Stimulated activated memory B cell treated with anti-CD40 and anti-IgM and Interleukin-4, amounts not matched to agents 10 μg/mL and 1 μg/mL and 100 μg/mL, for 72 hours (primary cell): ENCODE results near the gene ENGASE.
"Not testable (repeated sequence)": the region's sequence is repeated elsewhere in the genome, so short reads cannot be mapped to it uniquely, and the experiment has no call there.

Source experiments
- ATAC-seq: fragments of 150-1000 bp; cut with Tn5 transposase; 2 replicates; pipeline ENCODE4 v1.10.0; 2021
- H3K27ac Mint-ChIP-seq: one replicate; pipeline ENCODE4 v1.8.0; 2022; ENCODE audit warnings: mild to moderate bottlenecking, mixed read lengths
- H3K27me3 Mint-ChIP-seq: one replicate; pipeline ENCODE4 v1.8.0; 2022; ENCODE audit warnings: mixed read lengths
- H3K36me3 Mint-ChIP-seq: one replicate; pipeline ENCODE4 v1.8.0; 2022; ENCODE audit warnings: mixed read lengths
- H3K4me1 Mint-ChIP-seq: one replicate; pipeline ENCODE4 v1.8.0; 2022; ENCODE audit warnings: mixed read lengths
- H3K4me3 Mint-ChIP-seq: one replicate; pipeline ENCODE4 v1.8.0; 2022; ENCODE audit warnings: mild to moderate bottlenecking, moderate library complexity, mixed read lengths
- H3K9me3 Mint-ChIP-seq: one replicate; pipeline ENCODE4 v1.8.0; 2022; ENCODE audit warnings: mixed read lengths

Gene ENGASE, protein sequence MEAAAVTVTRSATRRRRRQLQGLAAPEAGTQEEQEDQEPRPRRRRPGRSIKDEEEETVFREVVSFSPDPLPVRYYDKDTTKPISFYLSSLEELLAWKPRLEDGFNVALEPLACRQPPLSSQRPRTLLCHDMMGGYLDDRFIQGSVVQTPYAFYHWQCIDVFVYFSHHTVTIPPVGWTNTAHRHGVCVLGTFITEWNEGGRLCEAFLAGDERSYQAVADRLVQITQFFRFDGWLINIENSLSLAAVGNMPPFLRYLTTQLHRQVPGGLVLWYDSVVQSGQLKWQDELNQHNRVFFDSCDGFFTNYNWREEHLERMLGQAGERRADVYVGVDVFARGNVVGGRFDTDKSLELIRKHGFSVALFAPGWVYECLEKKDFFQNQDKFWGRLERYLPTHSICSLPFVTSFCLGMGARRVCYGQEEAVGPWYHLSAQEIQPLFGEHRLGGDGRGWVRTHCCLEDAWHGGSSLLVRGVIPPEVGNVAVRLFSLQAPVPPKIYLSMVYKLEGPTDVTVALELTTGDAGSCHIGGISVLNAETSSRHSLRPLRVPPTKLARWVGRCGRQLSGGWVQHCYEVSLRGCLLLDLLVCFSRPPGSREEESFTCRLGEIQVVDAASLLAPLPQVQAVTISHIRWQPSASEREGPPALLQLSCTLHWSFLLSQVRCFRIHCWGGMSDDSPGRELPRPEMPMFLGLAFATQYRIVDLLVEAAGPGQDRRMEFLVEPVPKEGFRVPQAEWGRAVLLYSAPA

DNA sequence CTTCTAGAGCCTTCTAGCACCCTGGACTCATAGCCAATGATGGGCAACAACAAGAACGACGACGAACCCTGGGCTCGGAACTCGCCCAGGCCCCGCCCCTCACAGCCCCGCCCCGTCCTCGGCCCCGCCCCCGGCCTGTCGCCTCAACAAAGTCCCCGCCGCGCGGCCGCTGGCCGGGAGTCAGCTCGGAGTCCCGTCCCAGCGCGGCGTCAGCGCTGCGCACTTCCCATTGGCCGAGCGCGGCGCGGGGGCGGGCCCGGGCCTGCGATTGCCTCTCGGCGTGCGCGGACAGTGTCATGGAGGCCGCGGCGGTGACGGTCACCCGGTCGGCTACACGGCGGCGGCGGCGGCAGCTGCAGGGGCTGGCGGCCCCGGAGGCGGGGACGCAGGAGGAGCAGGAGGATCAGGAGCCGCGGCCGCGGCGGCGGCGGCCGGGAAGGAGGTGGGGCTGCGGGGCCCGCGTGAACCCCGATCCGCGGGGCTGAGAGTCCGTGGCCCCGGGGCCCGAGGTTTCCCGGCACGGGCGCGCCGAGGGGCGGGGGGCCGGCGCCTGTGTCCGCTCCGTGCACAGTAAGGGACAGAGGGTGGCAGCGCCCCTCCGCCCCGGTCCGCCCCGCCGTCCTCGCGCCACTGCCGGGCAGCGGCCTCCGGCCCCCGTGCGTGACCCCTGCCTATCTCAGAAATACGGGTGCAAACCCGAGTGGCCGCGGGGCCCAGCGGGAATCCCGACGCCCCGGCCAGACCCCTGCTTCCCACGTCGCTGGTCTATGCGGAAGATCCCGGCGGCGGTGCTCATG is at the start of gene ENGASE:
ENGASE (plus strand) TSS at position 176 of the 797 bp plus-strand sequence; CDS start at position 297, 121 bp downstream.
- H3K4me3 Mint-ChIP-seq: peak within 1 kb of the TSS; percentile 86
- ATAC-seq: peak; percentile 98
- peaks cover 16% of the 10 kb centered on the region for H3K36me3 Mint-ChIP-seq
- H3K27me3 Mint-ChIP-seq: no peaks in the 10 kb centered on the region
- peak within 1 kb of the TSS; percentile 72 for H3K27ac Mint-ChIP-seq
- H3K4me1 Mint-ChIP-seq: peaks cover 18% of the 10 kb centered on the region
- no peaks in the 10 kb centered on the region for H3K9me3 Mint-ChIP-seq

DNA sequence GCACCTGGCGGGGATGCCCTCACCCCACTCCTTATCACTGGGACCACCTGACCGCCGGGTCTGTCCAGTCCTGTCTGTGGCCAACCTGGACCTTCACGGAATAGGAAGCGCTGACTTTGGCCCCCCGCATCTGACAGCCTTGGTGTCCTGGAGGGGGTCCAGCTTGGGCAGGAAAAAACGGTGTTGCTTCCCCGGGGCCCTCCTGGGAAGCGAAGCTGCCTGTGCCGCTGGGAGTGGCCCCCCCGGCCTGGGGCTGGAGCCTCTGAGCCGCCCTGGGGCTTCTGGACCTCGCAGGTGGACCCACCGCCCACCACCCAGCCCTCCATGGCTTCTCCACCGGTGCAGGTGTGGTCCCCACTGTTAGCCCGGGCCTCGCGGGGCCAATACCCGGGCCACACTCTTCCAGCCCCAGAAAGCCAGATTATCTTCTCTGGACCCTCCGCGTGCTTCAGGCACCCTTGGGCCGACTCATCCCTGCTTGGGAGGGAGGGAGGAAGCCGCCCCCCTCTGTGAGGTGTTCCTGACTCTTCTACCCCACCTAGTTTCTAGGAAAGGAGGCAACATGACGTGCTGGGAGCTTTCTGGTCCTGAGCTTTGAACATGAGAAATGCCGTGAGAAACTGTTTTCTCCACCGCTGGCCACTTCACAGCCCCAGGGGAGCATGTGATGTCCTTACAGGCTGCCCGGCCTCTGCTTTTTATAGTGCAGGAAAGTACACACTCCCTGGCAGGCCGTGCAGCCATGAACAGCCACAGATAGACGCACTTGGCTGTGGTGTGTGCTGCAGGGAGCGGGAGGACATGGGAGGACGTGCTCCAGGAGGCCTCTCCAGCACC is 49.5 kb upstream of the ENGASE start:
- ATAC-seq: no peak
- no peaks in the 10 kb centered on the region for H3K9me3 Mint-ChIP-seq
- H3K36me3 Mint-ChIP-seq: no peaks in the 10 kb centered on the region
- H3K27ac Mint-ChIP-seq: no peak overlapping the region
- H3K27me3 Mint-ChIP-seq: peaks cover 83% of the 10 kb centered on the region
- H3K4me1 Mint-ChIP-seq: peaks cover 18% of the 10 kb centered on the region
- H3K4me3 Mint-ChIP-seq: peak overlapping the region; percentile 31

DNA sequence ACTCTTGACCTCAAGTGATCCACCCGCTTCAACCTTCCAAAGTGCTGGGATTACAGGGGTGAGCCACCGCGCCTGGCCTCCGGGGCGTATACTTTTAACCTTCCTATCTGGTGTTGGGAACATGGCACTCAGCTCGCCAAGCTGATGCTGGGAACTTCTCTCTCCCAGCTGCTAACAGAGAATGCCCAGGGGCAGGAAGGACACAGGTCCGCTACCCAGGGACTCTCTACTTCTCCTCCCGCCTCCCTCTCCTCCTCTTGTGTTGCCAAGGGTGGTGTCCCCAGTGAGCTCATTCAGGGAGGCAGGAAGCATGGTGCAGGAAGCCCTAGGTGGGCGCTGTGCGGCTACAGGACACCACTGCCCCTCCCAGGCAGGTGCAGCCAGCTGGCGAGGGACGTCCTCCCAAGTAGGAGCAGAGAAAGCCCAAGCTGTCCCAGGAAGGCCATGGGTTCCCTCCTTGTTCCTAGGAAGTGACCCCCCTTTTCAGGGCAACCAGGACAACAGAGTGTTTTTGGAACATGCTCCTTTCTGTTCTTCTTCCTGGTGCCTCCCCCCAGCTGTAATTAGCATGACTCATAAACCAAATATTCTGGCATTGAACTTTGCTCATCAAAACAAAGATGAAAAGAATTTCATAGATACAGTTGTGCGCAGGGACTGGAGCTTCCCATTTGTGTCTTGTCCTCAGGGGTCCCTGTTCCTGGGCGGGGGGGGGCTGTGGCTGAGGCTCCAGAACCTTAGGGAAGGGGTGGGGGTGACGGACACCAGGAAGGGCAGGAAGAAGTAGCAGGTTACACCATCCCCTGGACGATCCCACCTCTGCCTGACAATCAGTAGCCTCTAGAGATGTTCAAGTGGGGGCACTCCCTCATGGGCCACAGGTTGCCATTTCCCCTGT is 48.0 kb upstream of the ENGASE start:
- H3K9me3 Mint-ChIP-seq: no peaks in the 10 kb centered on the region
- ATAC-seq: no peak
- no peaks in the 10 kb centered on the region for H3K36me3 Mint-ChIP-seq
- no peak overlapping the region for H3K4me3 Mint-ChIP-seq
- H3K27me3 Mint-ChIP-seq: peaks cover 83% of the 10 kb centered on the region
- peaks cover 18% of the 10 kb centered on the region for H3K4me1 Mint-ChIP-seq
- H3K27ac Mint-ChIP-seq: no peak overlapping the region

DNA sequence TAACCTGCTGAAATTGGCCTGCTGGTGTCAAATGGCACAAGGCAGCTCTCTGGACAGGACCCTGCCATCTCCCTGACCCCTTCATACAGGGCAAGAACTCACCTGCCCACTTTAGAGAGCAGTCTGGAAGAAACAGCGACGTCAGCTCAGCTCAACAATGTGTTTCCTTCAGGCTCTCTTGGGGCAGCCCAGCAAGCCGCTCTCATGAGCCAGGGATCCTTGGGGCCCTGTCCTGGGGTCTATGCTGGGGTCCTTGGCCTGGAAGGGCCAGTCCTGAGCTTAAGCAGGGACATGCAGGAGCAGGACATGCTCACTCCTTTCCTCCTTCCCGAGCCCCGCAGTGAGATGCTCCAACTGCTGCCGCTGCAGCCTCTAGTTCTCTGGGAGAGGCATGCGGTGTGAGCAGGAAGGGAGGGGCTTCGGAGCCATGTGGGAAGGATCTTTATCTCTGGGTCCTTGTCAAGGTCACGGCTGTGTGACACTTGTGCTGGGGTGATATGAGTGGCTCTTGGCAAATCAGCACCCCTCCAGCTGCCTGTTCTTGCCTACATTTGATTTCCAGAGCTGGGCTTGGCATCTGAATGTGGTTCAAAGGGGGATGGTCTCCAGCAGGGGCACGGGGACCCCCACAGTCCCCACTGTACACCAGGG is 47.2 kb upstream of the ENGASE start:
- no peak for ATAC-seq
- H3K4me3 Mint-ChIP-seq: no peak overlapping the region
- no peaks in the 10 kb centered on the region for H3K36me3 Mint-ChIP-seq
- no peak overlapping the region for H3K27ac Mint-ChIP-seq
- H3K9me3 Mint-ChIP-seq: no peaks in the 10 kb centered on the region
- peaks cover 84% of the 10 kb centered on the region for H3K27me3 Mint-ChIP-seq
- peaks cover 18% of the 10 kb centered on the region for H3K4me1 Mint-ChIP-seq

DNA sequence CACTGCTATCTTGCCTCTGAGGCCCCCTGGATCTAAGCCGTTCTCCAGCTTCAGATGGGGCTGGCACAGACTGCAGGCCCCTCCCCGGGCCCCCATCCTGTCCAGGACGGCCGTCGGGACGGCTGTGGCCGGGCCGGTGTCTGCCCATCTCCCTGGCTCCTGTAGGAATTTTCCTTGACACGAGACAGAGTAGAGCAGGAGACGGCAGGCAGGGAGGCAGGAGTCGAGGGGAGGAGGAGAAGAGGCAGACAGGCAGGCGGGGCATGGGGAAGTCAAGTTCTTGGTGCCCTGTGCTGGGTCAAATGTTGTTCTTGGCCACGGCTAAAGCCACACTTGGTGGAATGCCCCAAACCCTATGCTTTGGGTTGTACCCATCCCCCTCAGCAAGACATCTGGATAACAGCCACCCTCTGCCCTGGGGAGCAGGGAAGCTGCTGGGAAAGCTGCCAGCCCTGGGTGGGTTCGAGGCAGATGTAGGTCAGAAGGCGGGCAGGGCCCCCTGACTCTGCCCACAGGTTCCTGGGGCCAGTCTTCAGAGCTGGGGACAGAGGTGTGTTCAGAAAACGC is 46.6 kb upstream of the ENGASE start:
- Mint-ChIP-seq H3K36me3 (no peaks in the 10 kb centered on the region), H3K27ac (no peak overlapping the region), H3K27me3 (peaks cover 84% of the 10 kb centered on the region), H3K9me3 (no peaks in the 10 kb centered on the region), H3K4me3 (no peak overlapping the region), H3K4me1 (peaks cover 18% of the 10 kb centered on the region)
- peak; percentile 29 for ATAC-seq

DNA sequence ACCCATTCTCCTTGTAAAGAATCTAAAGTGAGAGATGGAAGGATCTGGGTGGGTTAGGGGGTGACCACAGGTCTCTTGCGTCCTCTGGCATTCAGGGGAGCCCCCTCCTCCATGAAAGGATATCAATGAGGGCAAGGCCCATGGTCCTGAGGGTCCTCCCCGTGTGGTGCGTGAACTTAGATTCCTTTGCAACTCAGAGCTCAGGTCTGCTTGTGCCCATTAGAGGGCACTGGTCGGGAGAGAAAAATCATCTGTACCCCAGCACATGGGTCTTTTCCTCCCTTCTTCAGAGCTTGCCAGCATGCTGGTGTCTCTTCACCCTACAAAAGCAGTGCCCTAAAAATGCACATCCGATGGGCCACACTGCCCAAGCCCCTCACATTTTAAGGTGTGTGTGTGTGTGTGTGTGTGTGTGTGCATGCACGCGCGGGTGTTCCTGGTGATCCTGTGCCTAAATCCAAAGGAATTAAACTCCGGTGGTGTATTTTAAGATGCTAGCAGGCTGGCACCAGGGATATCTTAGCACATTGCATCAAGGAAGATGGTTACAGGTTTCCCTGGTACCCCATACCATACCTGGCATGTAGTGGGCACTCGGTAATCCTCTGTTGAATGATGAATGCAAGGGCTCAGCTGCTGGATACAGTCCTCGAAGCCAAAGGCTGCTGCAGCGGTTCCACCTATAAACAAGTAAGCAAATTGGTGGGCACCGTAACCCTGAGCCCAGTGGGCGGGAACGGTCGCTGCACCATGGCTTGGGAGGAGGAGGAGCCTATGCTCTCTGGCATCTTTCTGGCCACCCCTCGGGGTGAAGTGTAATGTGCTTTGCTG is 45.9 kb upstream of the ENGASE start:
- no peak for ATAC-seq
- H3K27ac Mint-ChIP-seq: no peak overlapping the region

DNA sequence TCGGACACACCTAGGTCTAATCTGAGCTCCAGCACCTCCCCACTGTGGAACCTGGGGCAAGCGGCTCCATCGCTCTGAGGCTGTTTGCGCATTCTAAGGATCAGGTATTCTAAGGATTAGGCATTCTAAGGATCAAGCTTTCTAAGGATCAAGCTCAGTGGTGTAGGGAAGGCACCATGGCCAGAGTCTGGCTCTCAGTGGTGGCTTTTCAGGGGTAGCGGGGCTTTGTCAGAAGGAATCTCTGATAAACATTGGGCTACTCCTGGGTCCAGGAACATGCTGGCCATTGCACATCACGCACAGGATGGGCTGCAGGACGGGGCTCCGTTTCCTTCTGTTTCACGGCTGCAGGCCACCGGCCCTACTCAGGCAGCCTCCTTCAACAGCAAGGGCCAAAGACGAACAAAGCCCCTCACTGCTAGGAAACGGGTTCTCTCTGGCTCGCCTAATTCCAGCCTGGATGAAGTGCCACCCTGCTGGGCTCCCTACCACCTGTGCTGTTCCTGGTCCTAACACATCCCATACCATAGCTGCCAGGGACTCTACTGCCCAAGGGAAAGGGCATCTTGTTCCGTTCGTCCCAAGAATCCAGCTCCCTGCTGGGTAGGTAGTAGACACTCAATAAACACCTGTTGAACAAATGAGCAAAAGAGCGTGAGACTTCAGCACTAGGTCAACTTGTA is 45.2 kb upstream of the ENGASE start:
- peaks cover 84% of the 10 kb centered on the region for H3K27me3 Mint-ChIP-seq
- no peak for ATAC-seq
- peaks cover 11% of the 10 kb centered on the region for H3K4me1 Mint-ChIP-seq
- H3K36me3 Mint-ChIP-seq: no peaks in the 10 kb centered on the region
- no peaks in the 10 kb centered on the region for H3K9me3 Mint-ChIP-seq
- H3K4me3 Mint-ChIP-seq: no peak overlapping the region
- no peak overlapping the region for H3K27ac Mint-ChIP-seq

More for the DNA sequence above, 45.9 kb upstream of the ENGASE start:
- no peak overlapping the region for H3K4me3 Mint-ChIP-seq
- H3K36me3 Mint-ChIP-seq: no peaks in the 10 kb centered on the region
- H3K4me1 Mint-ChIP-seq: peaks cover 18% of the 10 kb centered on the region
- H3K27me3 Mint-ChIP-seq: peaks cover 84% of the 10 kb centered on the region
- no peaks in the 10 kb centered on the region for H3K9me3 Mint-ChIP-seq

DNA sequence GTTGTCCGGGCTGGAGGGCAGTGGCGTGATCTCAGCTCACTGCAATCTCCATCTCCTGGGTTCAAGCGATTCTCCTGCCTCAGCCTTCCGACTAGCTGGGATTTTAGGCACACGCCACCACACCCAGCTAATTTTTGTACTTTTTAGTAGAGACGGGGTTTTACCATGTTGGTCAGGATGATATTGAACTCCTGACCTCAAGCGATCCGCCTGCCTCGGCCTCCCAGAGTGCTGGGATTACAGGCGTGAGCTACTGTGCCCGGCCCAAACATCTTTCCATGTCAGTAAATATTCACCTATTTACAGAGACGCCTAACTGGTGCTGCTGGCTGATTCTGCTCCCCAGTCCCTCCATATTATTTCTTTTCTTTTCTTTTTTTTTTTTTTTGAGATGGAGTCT is 44.0 kb upstream of the ENGASE start:
- peaks cover 74% of the 10 kb centered on the region for H3K27me3 Mint-ChIP-seq
- H3K9me3 Mint-ChIP-seq, H3K36me3 Mint-ChIP-seq, H3K4me1 Mint-ChIP-seq, H3K4me3 Mint-ChIP-seq, H3K27ac Mint-ChIP-seq, ATAC-seq: not testable (repeated sequence)

DNA sequence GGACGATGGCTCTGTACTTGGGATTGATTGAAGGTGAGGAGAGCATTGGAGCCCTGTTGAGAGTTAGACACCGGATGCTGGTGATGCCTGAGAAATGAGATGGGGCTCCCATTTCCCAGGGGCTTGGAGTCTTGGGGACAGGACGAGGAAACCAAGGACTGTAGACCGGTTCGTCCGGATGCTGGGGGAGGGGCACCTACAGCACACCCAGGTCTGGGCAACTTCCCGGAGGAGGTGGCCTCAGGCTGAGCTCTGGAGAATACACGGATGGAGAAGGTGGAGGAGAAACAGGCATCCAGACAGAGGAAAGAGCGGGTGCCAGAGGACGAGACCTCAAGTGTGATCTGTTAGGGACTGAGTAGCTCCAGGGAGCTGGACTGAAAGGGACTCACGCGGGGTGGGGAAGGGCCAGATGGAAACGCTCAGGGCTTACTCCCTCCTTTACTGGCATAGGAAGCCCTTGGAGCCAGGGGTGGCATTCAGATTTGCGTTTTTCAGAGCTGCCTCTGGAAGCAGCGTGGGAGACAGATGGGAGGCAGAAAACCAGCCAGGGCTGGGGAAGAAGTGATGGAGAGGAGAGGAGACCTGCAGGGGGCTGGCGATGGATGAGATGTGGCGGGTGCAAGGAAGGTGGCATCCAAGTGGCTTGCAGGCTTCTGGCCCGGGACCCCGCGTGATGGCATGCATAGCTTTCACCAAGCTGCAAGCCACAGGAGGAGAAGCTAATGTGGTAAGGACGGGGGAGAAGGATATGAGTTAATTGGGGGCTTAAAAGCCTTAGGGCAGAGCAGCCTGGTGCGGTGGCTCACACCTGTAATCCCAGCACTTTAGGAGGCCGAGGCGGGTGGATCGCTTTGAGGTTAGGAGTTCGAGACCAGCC is 42.4 kb upstream of the ENGASE start:
- peaks cover 59% of the 10 kb centered on the region for H3K27me3 Mint-ChIP-seq
- no peaks in the 10 kb centered on the region for H3K4me1 Mint-ChIP-seq
- H3K27ac Mint-ChIP-seq: no peak overlapping the region
- no peaks in the 10 kb centered on the region for H3K9me3 Mint-ChIP-seq
- no peak for ATAC-seq
- no peaks in the 10 kb centered on the region for H3K36me3 Mint-ChIP-seq
- H3K4me3 Mint-ChIP-seq: no peak overlapping the region

DNA sequence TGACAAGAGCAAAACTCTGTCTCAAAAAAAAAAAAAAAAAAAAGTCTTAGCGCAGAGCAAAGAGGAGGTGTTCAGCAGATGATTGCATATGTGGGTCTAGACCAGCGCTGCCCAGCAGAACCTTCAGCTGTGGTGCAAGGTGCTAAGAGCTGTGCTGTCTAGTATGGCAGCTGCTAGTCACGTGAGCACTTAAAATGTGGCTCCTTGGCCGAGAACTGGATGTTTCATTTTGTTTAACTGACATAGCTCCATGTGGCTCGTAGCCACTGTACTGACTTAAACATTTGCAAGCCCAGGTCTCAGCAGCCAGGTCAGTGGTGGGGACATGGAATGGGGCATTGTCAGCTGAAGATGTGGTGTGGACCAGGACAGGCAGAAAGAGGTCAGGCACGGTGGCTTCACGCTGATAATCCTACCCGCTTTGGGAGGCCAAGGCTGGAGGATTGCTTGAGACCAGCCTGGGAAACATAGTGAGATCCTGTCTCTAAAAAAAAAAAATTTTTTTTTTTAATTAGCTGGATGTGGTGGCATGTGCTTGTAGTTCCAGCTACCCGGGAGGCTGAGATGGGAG is 41.5 kb upstream of the ENGASE start:
- peaks cover 50% of the 10 kb centered on the region for H3K27me3 Mint-ChIP-seq
- H3K36me3 Mint-ChIP-seq: no peaks in the 10 kb centered on the region
- no peaks in the 10 kb centered on the region for H3K9me3 Mint-ChIP-seq
- no peak overlapping the region for H3K4me3 Mint-ChIP-seq
- no peak for ATAC-seq
- no peak overlapping the region for H3K27ac Mint-ChIP-seq
- no peaks in the 10 kb centered on the region for H3K4me1 Mint-ChIP-seq
